Measurements from ENCODE around the gene SPDYE4. TPM values are rescaled to one million over a fixed set of nuclear protein-coding genes. Genes with fewer than 3 reads are reported as not detected.

The SPDYE4 gene
- total and polyA plus RNA-seq, 2 donors (not counting 1 experiment from before 2014, with no cell fraction given), result not detected

GRCh38 chr17:8707332-8708024 is 50.9 kb downstream of the SPDYE4 start:
- Histone ChIP-seq H3K4me3 (ENCODE audit: control extremely low read depth in 1 of 5, extremely low read depth in 1 of 5, insufficient read depth in 1 of 5, low read depth in 2 of 5, low read length in 4 of 5) (no peak overlapping the region), H4K20me1 (ENCODE audit: control insufficient read depth, insufficient read depth, low read length, poor library complexity, severe bottlenecking) (no peaks in the 10 kb centered on the region), H3K36me3 (replicated peaks in 1 of 2; ENCODE audit: control extremely low read depth in 1 of 2, control insufficient read depth in 1 of 2, extremely low read depth in 1 of 2, insufficient read depth in 2 of 2, low read length in 1 of 2) (no peaks in the 10 kb centered on the region), H3K27ac (ENCODE audit: low read length in 2 of 2) (no peak overlapping the region), H3K9ac (ENCODE audit: low read length) (no peak overlapping the region), H3K4me2 (replicated peaks; ENCODE audit: low read depth, low read length, poor library complexity, severe bottlenecking) (no peak overlapping the region), H2AFZ (ENCODE audit: insufficient read depth, low read depth, low read length, poor library complexity, severe bottlenecking) (no peak overlapping the region), H3K27me3 (replicated peaks in 1 of 4; ENCODE audit: control extremely low read depth in 1 of 4, control insufficient read depth in 3 of 4, insufficient read depth in 4 of 4, low read length in 3 of 4) (peaks cover 0 to 8% (median 0%) of the 10 kb centered on the region in 4 experiments), H3K4me1 (ENCODE audit: control insufficient read depth in 2 of 2, insufficient read depth in 2 of 2, low read length in 2 of 2) (no peaks in the 10 kb centered on the region), H3K79me2 (ENCODE audit: control insufficient read depth, insufficient read depth, low read length) (no peaks in the 10 kb centered on the region), H3K9me3 (ENCODE audit: control extremely low read depth in 1 of 3, control insufficient read depth in 2 of 3, insufficient read depth in 1 of 3, low read length in 2 of 3) (peaks cover 0 to 10% (median 0%) of the 10 kb centered on the region in 3 donors)
- ChIA-PET POLR2A (no interaction called here), CTCF (interaction anchor here (0.6 kb wide), 1 partner anchor 1801 kb away, joined by 3 read pairs; no protein-coding TSS in a partner anchor)
- no peak for ATAC-seq (ENCODE audit: low read depth)
- Mint-ChIP-seq H3K4me3 (no peak overlapping the region), H3K4me1 (no peaks in the 10 kb centered on the region), H3K27ac (no peak overlapping the region), H3K9me3 (ENCODE audit: insufficient read depth) (no peaks in the 10 kb centered on the region), H3K27me3 (peaks cover 34% of the 10 kb centered on the region)
- intact Hi-C loops (cut with micrococcal nuclease), result no loop called here
- 74% methylated on average over 9 of the region's 11 CpGs for WGBS (ENCODE audit: insufficient coverage)
- TF ChIP-seq EZH2 (IDR thresholded peaks at IDR 0.05; ENCODE audit: borderline replicate concordance, insufficient read depth, low read depth, low read length, poor library complexity, severe bottlenecking), result no peak
- TF ChIP-seq, protein P1, sequence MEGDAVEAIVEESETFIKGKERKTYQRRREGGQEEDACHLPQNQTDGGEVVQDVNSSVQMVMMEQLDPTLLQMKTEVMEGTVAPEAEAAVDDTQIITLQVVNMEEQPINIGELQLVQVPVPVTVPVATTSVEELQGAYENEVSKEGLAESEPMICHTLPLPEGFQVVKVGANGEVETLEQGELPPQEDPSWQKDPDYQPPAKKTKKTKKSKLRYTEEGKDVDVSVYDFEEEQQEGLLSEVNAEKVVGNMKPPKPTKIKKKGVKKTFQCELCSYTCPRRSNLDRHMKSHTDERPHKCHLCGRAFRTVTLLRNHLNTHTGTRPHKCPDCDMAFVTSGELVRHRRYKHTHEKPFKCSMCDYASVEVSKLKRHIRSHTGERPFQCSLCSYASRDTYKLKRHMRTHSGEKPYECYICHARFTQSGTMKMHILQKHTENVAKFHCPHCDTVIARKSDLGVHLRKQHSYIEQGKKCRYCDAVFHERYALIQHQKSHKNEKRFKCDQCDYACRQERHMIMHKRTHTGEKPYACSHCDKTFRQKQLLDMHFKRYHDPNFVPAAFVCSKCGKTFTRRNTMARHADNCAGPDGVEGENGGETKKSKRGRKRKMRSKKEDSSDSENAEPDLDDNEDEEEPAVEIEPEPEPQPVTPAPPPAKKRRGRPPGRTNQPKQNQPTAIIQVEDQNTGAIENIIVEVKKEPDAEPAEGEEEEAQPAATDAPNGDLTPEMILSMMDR (IDR thresholded peaks at IDR 0.05), result no peak
- no peak for DNase-seq

DNA sequence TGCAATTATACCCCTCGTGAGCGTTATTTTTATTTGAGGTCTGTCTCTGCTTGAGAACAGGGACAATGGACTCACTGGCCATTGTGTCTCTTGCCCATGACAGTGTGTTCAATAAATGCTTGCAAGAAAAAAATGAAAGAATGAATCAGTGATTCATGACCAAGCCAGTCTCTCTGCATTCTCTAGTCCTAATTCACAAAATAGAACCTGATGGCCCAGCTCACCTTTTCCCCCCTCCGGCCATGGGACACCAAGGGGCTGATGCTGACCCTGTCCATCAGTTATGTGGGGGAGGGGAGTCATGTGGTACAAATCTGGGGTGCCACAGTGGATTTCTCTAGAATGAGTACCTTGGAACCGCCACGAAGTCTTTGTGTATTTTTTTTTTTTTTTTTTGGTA is 51.9 kb downstream of the SPDYE4 start:
- Histone ChIP-seq H3K9ac (ENCODE audit: low read length) (no peak overlapping the region), H3K9me3 (ENCODE audit: control extremely low read depth in 1 of 3, control insufficient read depth in 2 of 3, insufficient read depth in 1 of 3, low read length in 2 of 3) (peaks cover 0 to 10% (median 0%) of the 10 kb centered on the region in 3 donors), H3K79me2 (ENCODE audit: control insufficient read depth, insufficient read depth, low read length) (no peaks in the 10 kb centered on the region), H3K27me3 (replicated peaks in 1 of 4; ENCODE audit: control extremely low read depth in 1 of 4, control insufficient read depth in 3 of 4, insufficient read depth in 4 of 4, low read length in 3 of 4) (peaks cover 0 to 8% (median 0%) of the 10 kb centered on the region in 4 experiments), H4K20me1 (ENCODE audit: control insufficient read depth, insufficient read depth, low read length, poor library complexity, severe bottlenecking) (no peaks in the 10 kb centered on the region), H3K27ac (ENCODE audit: low read length in 2 of 2) (no peak overlapping the region), H2AFZ (ENCODE audit: insufficient read depth, low read depth, low read length, poor library complexity, severe bottlenecking) (no peak overlapping the region), H3K4me1 (ENCODE audit: control insufficient read depth in 2 of 2, insufficient read depth in 2 of 2, low read length in 2 of 2) (no peaks in the 10 kb centered on the region), H3K4me3 (ENCODE audit: control extremely low read depth in 1 of 5, extremely low read depth in 1 of 5, insufficient read depth in 1 of 5, low read depth in 2 of 5, low read length in 4 of 5) (no peak overlapping the region), H3K36me3 (replicated peaks in 1 of 2; ENCODE audit: control extremely low read depth in 1 of 2, control insufficient read depth in 1 of 2, extremely low read depth in 1 of 2, insufficient read depth in 2 of 2, low read length in 1 of 2) (no peaks in the 10 kb centered on the region), H3K4me2 (replicated peaks; ENCODE audit: low read depth, low read length, poor library complexity, severe bottlenecking) (no peak overlapping the region)
- no CpG with 5 or more reads among the region's 5 CpGs for WGBS (ENCODE audit: insufficient coverage)
- Mint-ChIP-seq H3K27me3 (peaks cover 33% of the 10 kb centered on the region), H3K9me3 (ENCODE audit: insufficient read depth) (no peaks in the 10 kb centered on the region), H3K4me1 (no peaks in the 10 kb centered on the region), H3K4me3 (no peak overlapping the region), H3K27ac (no peak overlapping the region)
- intact Hi-C loops (cut with micrococcal nuclease), result no loop called here
- POLR2A ChIA-PET, result no interaction called here
- no peak for TF ChIP-seq EZH2 (IDR thresholded peaks at IDR 0.05; ENCODE audit: borderline replicate concordance, insufficient read depth, low read depth, low read length, poor library complexity, severe bottlenecking)
- TF ChIP-seq, protein P1 (IDR thresholded peaks at IDR 0.05), result no peak
- DNase-seq, result no peak
- ATAC-seq (ENCODE audit: low read depth), result no peak
- CTCF ChIA-PET, result interaction anchor here (0.6 kb wide), 1 partner anchor 312 kb away, joined by 4 read pairs; no protein-coding TSS in a partner anchor
